ENCODE measurements around the gene PSD4.

Gene PSD4

GRCh38 chr2:113185664-113186432 lies 12.1 kb downstream of the PSD4 start:
- DNase-seq, result peak in 1 of 2 donors; percentile 33

GRCh38 chr2:113186433-113186796 lies 12.6 kb downstream of the PSD4 start:
- no peak for DNase-seq

- no peak for DNase-seq
These were observed 14.0 kb downstream of the PSD4 start for GRCh38 chr2:113187771-113188170.

- no peak for DNase-seq
These were observed 17.1 kb downstream of the PSD4 start for GRCh38 chr2:113190871-113191270.

- DNase-seq, result no peak
These were observed 18.8 kb downstream of the PSD4 start for GRCh38 chr2:113192459-113193100.

- no peak for DNase-seq
These were observed 22.2 kb downstream of the PSD4 start for GRCh38 chr2:113195923-113196501.

- no peak for DNase-seq
These were observed 23.1 kb downstream of the PSD4 start for GRCh38 chr2:113196839-113197238.

- DNase-seq, result no peak
These were observed 23.7 kb downstream of the PSD4 start for GRCh38 chr2:113197347-113198047.

- DNase-seq, result no peak
These were observed 24.4 kb downstream of the PSD4 start for GRCh38 chr2:113198048-113198789.

- DNase-seq, result peak; percentile 59 to 62
These were observed 25.2 kb downstream of the PSD4 start for GRCh38 chr2:113198790-113199612.

GRCh38 chr2:113200236-113200635 lies 26.5 kb downstream of the PSD4 start:
- no peak for DNase-seq

- DNase-seq, result no peak
These were observed 27.1 kb downstream of the PSD4 start for GRCh38 chr2:113200736-113201490.

GRCh38 chr2:113201496-113202304 lies 27.9 kb downstream of the PSD4 start:
- no peak for DNase-seq

- no peak for DNase-seq
These were observed 28.8 kb downstream of the PSD4 start for GRCh38 chr2:113202305-113203216.

- no peak for DNase-seq
These were observed 29.4 kb downstream of the PSD4 start for GRCh38 chr2:113203217-113203530.

GRCh38 chr2:113203901-113204519 lies 30.2 kb downstream of the PSD4 start:
- DNase-seq, result peak; percentile 27 to 46

- DNase-seq, result no peak
These were observed 32.5 kb downstream of the PSD4 start for GRCh38 chr2:113206251-113206650.

- DNase-seq, result no peak
These were observed 33.2 kb downstream of the PSD4 start for GRCh38 chr2:113207021-113207420.

- DNase-seq, result no peak
These were observed 34.6 kb downstream of the PSD4 start for GRCh38 chr2:113208396-113208795.

Data from hippocampal formation (tissue), 2 donors.